ENCODE data around the gene COX20. TPM values are rescaled to one million over a fixed set of nuclear protein-coding genes. Genes with fewer than 3 reads are reported as not detected.

The COX20 gene
- total RNA-seq, 2 donors from 2014 or later, result 26.1 to 31.5 TPM

- Histone ChIP-seq H3K4me3 (peak overlapping the region; percentile 90), H3K9me3 (no peaks in the 10 kb centered on the region), H3K27me3 (no peaks in the 10 kb centered on the region), H3K4me1 (peaks cover 13% of the 10 kb centered on the region), H3K36me3 (peaks cover 23% of the 10 kb centered on the region), H3K9ac (ENCODE audit: low read depth in 2 of 2, low read length in 2 of 2) (peak overlapping the region in 1 of 2 donors; percentile 28), H3K27ac (peak overlapping the region; percentile 21)
- TF ChIP-seq CTCF (IDR thresholded peaks at IDR 0.05), result no peak
- intact Hi-C loops (cut with DNase I), result loop anchor here (10.0 kb wide), 1 partner anchor 184 kb away; no protein-coding TSS in a partner anchor
- no peak for DNase-seq
Observed at GRCh38 chr1:244860914-244861610, 25.6 kb downstream of the COX20 start.

GRCh38 chr1:244861683-244862082, 26.2 kb downstream of the COX20 start:
- no peaks in the 10 kb centered on the region for H3K9me3 ChIP-seq
- no peaks in the 10 kb centered on the region for H3K27me3 ChIP-seq
- peak overlapping the region; percentile 90 for H3K4me3 ChIP-seq
- H3K4me1 ChIP-seq, result peaks cover 13% of the 10 kb centered on the region
- no peak for TF ChIP-seq CTCF (IDR thresholded peaks at IDR 0.05)
- no peak for DNase-seq
- peaks cover 17% of the 10 kb centered on the region for H3K36me3 ChIP-seq
- intact Hi-C loops (cut with DNase I), result loop anchor here (10.0 kb wide), 1 partner anchor 183 kb away; no protein-coding TSS in a partner anchor
- peak overlapping the region; percentile 100 for H3K27ac ChIP-seq
- H3K9ac ChIP-seq (ENCODE audit: low read depth in 2 of 2, low read length in 2 of 2), result peak overlapping the region in 1 of 2 donors; percentile 28

GRCh38 chr1:244862354-244862698, 26.9 kb downstream of the COX20 start:
- H3K9me3 ChIP-seq, result no peaks in the 10 kb centered on the region
- H3K27me3 ChIP-seq, result no peaks in the 10 kb centered on the region
- peak overlapping the region; percentile 100 for H3K27ac ChIP-seq
- peaks cover 10% of the 10 kb centered on the region for H3K36me3 ChIP-seq
- no peak for DNase-seq
- no peak for TF ChIP-seq CTCF (IDR thresholded peaks at IDR 0.05)
- peak overlapping the region; percentile 47 to 94 for H3K9ac ChIP-seq (ENCODE audit: low read depth in 2 of 2, low read length in 2 of 2)
- intact Hi-C loops (cut with DNase I), result loop anchor here (10.0 kb wide), 1 partner anchor 182 kb away; no protein-coding TSS in a partner anchor
- peak overlapping the region; percentile 90 for H3K4me3 ChIP-seq
- peaks cover 13% of the 10 kb centered on the region for H3K4me1 ChIP-seq

GRCh38 chr1:244862699-244863490, 27.4 kb downstream of the COX20 start:
- intact Hi-C loops (cut with DNase I), result loop anchor here (10.0 kb wide), 1 partner anchor 182 kb away; no protein-coding TSS in a partner anchor
- H3K4me3 ChIP-seq, result peak overlapping the region; percentile 90
- H3K9ac ChIP-seq (ENCODE audit: low read depth in 2 of 2, low read length in 2 of 2), result peak overlapping the region; percentile 100
- H3K36me3 ChIP-seq, result peaks cover 8% of the 10 kb centered on the region
- no peaks in the 10 kb centered on the region for H3K9me3 ChIP-seq
- H3K27ac ChIP-seq, result peak overlapping the region; percentile 100
- no peaks in the 10 kb centered on the region for H3K27me3 ChIP-seq
- peaks cover 13% of the 10 kb centered on the region for H3K4me1 ChIP-seq
- DNase-seq, result peak; percentile 98
- TF ChIP-seq CTCF (IDR thresholded peaks at IDR 0.05), result no peak

GRCh38 chr1:244863491-244864252, 28.2 kb downstream of the COX20 start:
- peaks cover 13% of the 10 kb centered on the region for H3K4me1 ChIP-seq
- H3K27ac ChIP-seq, result peak overlapping the region; percentile 100
- peak; percentile 35 for DNase-seq
- no peak for TF ChIP-seq CTCF (IDR thresholded peaks at IDR 0.05)
- peak overlapping the region; percentile 90 for H3K4me3 ChIP-seq
- no peaks in the 10 kb centered on the region for H3K9me3 ChIP-seq
- peaks cover 8% of the 10 kb centered on the region for H3K36me3 ChIP-seq
- no peaks in the 10 kb centered on the region for H3K27me3 ChIP-seq
- peak overlapping the region; percentile 100 for H3K9ac ChIP-seq (ENCODE audit: low read depth in 2 of 2, low read length in 2 of 2)
- intact Hi-C loops (cut with DNase I), result loop anchor here (2.0 to 10.0 kb wide), 3 partner anchors 29 to 181 kb away; partner anchors contain the start of gene COX20
